Left cardiac atrium (tissue), 2 donors: ENCODE data around the gene RASSF6. TPM values are rescaled to one million over a fixed set of nuclear protein-coding genes. Genes with fewer than 3 reads are reported as not detected.

ENCODE experiments used
- total RNA-seq, 2 donors: library from RNA; stranded (reverse); fragmentation: NEBNext Ultra II Directional; extraction: Animal tissue kit (Norgen Biotek cat#: 25700); gene quantifications; one replicate each; pipeline ENCODE4 v1.2.1, GENCODE V29; 2021
- donor health status: DM: no; HTN: yes; CAD: no; lungs with severe emphysema.
- donor health status: DM: yes; HTN: yes; CAD: no.

The RASSF6 gene
- total RNA-seq, 2 donors from 2014 or later, result not detected

Other genes with a start within 250 kb of the RASSF6 start
- gene ALB, start 216.1 kb downstream of the RASSF6 start, total RNA-seq, result 1 to 10 TPM; 1.5 to 2.2 TPM
- gene AFP, start 184.2 kb downstream of the RASSF6 start, total RNA-seq, result not detected
- not detected for gene AFM, start 138.7 kb downstream of the RASSF6 start, total RNA-seq
- gene CXCL8, start 120.1 kb upstream of the RASSF6 start, total RNA-seq, result 1 to 10 TPM in 1 of 2 donors, under 1 TPM in 1; 0.82 to 3.1 TPM
- 1 to 10 TPM; 1.1 to 1.5 TPM for gene CXCL6, start 216.2 kb upstream of the RASSF6 start, total RNA-seq
- not detected for gene PF4V1, start 232.9 kb upstream of the RASSF6 start, total RNA-seq
- gene CXCL1, start 249.0 kb upstream of the RASSF6 start, total RNA-seq, result 1 to 10 TPM; 9.0 to 9.2 TPM